Thyroid gland (tissue), 4 donors: ENCODE results near the gene MAP1LC3B2.

Experiments
- CTCF ChIP-seq, 6 experiments: fragments of 200-600 bp in 3 of 6; fragments of 450-650 bp in 3 of 6; sonication (generic) in 3 of 6; IDR thresholded peaks; one replicate each; pipeline ENCODE4 v1.5.1; 2016 to 2019; ENCODE audit warnings: antibody characterized with exemption in 6 of 6, mild to moderate bottlenecking in 2 of 6, inconsistent platforms in 1 of 6, moderate library complexity in 1 of 6
- POLR2A ChIP-seq, 2 donors: fragments of 450-650 bp; IDR thresholded peaks; one replicate each; pipeline ENCODE4 v1.6.1; 2017; ENCODE audit warnings: antibody characterized with exemption in 2 of 2, mild to moderate bottlenecking in 2 of 2, moderate library complexity in 1 of 2

- no peak for TF ChIP-seq CTCF (IDR thresholded peaks at IDR 0.05)
- no peak for TF ChIP-seq POLR2A (IDR thresholded peaks at IDR 0.05)
Observed at GRCh38 chr12:116582610-116583009, 23.4 kb downstream of the MAP1LC3B2 start.
